ENCODE measurements around the gene DUSP11.

The DUSP11 gene

DNA sequence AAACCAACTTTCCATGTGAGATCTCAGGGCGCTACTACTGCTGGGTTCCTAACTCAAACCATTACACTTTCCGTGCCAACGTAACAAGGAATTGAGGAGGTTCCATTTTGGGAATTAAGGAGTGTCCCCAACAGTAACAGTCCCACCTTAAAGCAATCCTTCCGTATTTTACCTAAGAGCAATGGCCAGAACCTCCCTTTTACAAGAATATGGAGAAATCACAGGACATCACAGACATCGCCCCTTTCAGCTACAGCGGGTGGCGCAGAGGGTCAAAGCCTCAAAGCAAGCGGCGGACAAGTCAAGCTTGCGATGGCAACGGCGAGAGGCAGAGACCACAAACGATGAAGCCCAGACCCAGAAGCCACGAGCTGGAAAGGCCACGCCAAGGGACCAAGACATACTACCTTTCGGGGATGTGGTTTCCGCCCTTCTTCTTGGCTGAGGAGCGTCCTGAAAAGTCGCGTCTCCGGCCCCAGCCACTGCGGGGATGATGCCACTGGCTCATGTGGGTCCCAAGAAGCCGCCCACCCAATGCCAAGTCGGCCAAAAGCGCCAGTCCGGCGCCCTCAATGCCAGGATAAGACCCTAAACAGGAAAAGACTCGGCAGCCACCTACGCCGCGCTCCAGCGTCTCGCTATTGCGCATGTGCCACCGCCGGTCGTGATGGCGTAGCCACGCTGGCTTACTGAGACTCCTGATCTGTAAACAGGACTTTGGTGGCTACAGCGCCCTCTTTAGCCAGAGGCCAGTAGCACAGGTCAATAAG lies at the start of gene DUSP11:
Gene DUSP11, minus strand, starts transcription at position 637 of the 770 bp plus-strand sequence. Its CDS starts 129 bp downstream, at position 508.
- Mint-ChIP-seq H3K27me3 (peaks cover 5 to 6% of the 10 kb centered on the region in 2 donors), H3K27ac (peak within 1 kb of the TSS; percentile 96), H3K9me3 (no peaks in the 10 kb centered on the region), H3K4me1 (peaks cover 5 to 19% of the 10 kb centered on the region in 2 donors), H3K36me3 (peaks cover 8 to 11% of the 10 kb centered on the region in 2 donors), H3K4me3 (peak within 1 kb of the TSS; percentile 95 to 96)
- ATAC-seq (replicated peaks) (peak; percentile 99), DNase-seq (peak; percentile 95)

DNA sequence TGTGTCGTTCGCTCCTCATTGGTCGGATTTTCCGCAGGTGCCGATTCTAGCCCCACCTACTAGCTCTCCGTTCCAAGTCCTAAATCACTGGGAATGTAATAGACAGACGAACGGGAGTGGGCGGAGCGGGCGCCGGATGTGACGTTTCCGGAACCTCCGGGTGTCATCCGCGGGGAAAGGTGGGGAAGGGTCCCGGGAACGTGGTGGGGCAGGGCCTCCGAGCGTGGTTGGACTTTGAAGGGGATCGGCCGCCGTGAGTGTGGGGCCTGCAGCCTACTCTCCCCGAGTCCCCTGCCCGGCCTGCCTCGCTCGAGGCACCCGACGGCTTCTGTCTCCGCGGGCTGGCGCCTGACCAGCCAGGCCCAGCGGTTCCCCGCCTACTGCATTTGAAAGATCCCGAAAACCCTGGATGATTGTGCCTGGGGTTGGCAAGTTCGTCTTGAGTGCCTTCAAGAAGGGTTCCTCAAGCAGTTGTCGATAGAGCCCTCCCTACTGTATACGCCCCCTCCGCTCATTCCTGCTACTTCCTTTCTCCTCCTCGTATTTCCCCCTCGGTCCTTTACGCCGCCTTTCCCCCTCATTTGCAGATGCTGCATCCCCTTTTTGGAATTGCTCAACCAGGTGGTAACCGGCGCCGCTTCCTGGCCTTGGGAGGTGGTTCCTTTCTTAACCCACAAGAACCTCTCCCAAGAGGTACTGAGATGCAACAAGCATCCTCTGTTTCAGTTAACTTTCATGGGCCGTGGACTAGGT lies 49.1 kb upstream of the DUSP11 start, which contains the start of gene STAMBP:
Gene STAMBP, plus strand, starts transcription at position 144 of the 753 bp plus-strand sequence. CDS start 1,896 bp downstream, outside the sequence.
- ATAC-seq (replicated peaks) (peak; percentile 93 to 94), DNase-seq (peak; percentile 86)
- peaks cover 26 to 37% of the 10 kb centered on the region in 2 donors for H3K4me1 Mint-ChIP-seq
- peaks cover 11 to 20% of the 10 kb centered on the region in 2 donors for H3K36me3 Mint-ChIP-seq
- no peaks in the 10 kb centered on the region for H3K27me3 Mint-ChIP-seq
- peak within 1 kb of the TSS; percentile 92 to 97 for H3K4me3 Mint-ChIP-seq
- H3K27ac Mint-ChIP-seq = peak within 1 kb of the TSS; percentile 99
- H3K9me3 Mint-ChIP-seq = peaks cover 0 to 5% of the 10 kb centered on the region in 2 donors

DNA sequence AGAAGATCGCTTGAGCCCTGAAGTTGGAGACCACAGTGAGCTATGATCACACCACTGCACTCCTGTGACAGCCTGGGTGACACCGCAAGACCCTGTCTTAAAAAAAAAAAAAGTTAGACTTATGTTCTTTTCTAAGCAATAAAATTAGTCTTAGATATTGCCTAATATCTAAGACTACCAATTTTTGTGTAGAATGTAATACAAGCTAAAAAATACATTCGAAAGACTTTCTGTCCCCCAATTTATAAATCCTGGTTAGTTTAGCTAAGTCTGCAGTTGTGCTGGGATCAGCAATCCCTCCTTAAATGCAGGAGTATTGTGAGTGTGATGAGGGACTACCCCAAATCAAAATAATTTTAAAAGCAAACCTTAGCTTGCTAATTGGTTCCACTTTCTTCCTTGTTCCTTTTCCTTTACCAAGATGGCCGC lies 48.5 kb upstream of the DUSP11 start:
- no peak for ATAC-seq (replicated peaks)
- Mint-ChIP-seq H3K27ac (peak overlapping the region; percentile 99), H3K36me3 (peaks cover 11 to 16% of the 10 kb centered on the region in 2 donors), H3K27me3 (no peaks in the 10 kb centered on the region), H3K4me1 (peaks cover 26 to 37% of the 10 kb centered on the region in 2 donors), H3K4me3 (peak overlapping the region; percentile 92 to 97), H3K9me3 (peaks cover 0 to 5% of the 10 kb centered on the region in 2 donors)
- DNase-seq = no peak

DNA sequence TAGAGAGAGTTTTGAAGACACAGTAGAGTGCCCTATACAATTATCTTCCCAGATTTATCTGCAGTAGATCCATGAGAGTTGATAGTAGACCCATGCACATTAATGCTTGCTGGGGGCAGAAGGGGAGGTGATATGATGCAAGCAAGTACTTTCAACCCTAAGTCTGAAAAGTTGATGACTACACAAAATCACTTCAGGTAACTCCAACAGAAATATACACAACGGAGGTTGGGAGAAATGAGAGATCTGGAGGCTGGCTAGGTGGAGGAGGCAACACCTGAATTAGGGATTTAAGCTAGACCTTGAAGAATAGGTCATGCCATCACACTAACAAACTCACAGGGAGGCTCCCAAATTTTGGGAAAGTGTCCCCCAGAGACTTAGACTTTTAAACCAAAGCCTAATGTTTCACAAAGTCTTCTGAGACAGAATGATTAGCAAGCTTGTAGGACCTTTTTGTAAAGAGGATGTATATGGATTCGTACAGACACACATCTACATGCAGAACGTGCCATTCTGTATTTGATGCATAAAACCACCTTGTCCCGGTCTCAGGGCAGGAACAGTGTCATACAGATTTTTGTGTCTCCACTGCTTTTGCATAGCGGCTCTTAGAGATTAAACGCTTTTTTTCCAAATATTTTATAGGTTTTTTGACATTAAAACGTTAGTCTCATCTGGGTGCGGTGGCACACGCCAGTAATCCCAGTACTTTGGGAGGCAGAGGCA lies 47.9 kb upstream of the DUSP11 start:
- peak overlapping the region; percentile 61 to 92 for H3K4me3 Mint-ChIP-seq
- no peak overlapping the region for H3K27ac Mint-ChIP-seq
- no peak for DNase-seq
- no peaks in the 10 kb centered on the region for H3K27me3 Mint-ChIP-seq
- H3K36me3 Mint-ChIP-seq = peaks cover 10 to 15% of the 10 kb centered on the region in 2 donors
- H3K4me1 Mint-ChIP-seq = peaks cover 28 to 40% of the 10 kb centered on the region in 2 donors
- ATAC-seq (replicated peaks) = no peak
- H3K9me3 Mint-ChIP-seq = peaks cover 0 to 4% of the 10 kb centered on the region in 2 donors

DNA sequence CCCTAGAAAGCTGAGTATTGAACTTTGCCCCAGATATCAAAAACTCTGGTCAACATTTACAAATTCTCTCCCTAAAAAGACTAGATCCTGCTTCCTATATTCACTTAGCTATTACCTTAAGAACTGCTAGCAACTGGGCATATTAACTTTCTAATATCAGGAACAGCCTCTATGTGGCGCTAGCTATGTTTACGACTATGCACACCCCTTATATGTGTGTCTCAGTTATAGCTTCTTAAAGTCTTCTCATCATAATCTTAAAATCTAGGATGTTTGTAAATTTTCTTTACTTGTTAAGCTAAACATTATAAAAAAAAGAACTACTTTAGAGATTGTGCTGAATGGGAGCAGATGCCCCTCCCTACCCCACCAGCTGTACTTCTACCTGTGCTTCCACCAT lies 47.1 kb upstream of the DUSP11 start:
- Mint-ChIP-seq H3K4me3 (no peak overlapping the region), H3K9me3 (no peaks in the 10 kb centered on the region), H3K4me1 (peaks cover 28 to 42% of the 10 kb centered on the region in 2 donors), H3K27ac (no peak overlapping the region), H3K36me3 (peaks cover 2 to 7% of the 10 kb centered on the region in 2 donors), H3K27me3 (no peaks in the 10 kb centered on the region)
- DNase-seq = no peak
- ATAC-seq (replicated peaks) = no peak

DNA sequence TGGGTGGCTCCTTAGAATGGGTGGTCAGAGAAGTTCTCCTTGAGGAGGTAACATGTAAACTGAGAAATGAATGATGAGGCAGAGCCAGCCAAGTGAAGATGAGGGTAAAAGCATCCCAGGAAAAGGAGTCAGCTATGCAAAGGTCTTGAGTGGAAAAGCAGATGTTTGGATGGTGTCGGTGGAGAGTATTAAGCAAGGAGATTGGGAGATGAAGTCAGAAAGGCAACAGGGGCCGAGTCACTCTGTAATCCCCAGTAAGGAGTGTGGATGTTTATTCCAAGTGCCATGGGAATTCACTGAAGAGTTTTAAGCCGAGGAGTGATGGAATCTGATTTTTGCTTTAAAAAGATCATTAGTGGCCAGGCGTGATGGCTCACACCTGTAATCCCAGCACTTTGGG lies 45.5 kb upstream of the DUSP11 start:
- no peaks in the 10 kb centered on the region for H3K27me3 Mint-ChIP-seq
- no peaks in the 10 kb centered on the region for H3K9me3 Mint-ChIP-seq
- peaks cover 41 to 51% of the 10 kb centered on the region in 2 donors for H3K4me1 Mint-ChIP-seq
- ATAC-seq (replicated peaks) = no peak
- H3K27ac Mint-ChIP-seq = no peak overlapping the region
- peaks cover 0 to 1% of the 10 kb centered on the region in 2 donors for H3K36me3 Mint-ChIP-seq
- H3K4me3 Mint-ChIP-seq = no peak overlapping the region
- no peak for DNase-seq

DNA sequence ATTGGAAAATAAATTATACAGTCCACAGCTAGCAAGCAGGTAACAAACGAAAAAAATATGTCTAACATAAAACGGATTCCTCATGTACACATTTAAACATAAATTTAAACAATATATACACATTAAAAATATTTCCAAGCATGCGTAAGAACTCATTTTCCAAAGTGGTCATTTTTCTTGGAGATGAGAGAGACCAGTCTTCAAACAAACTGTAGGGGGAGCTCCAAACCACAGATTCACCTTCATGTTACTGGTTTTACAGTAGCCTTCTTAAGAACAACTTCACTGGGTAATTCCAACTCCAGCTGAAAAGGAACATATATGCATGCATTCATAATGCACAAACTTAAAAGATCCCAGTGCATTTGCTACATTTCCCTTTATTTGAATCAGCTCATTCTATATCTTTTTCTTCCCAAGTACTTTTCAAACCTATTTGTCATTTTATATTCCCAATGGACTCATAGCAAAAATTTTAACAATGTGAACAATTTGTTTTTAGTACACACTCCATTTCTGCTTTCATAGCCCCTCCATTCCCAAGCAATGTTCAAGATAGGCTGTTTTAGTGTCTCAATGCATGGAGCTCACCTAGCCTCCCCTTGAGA lies 44.1 kb upstream of the DUSP11 start:
- H3K9me3 Mint-ChIP-seq = no peaks in the 10 kb centered on the region

DNA sequence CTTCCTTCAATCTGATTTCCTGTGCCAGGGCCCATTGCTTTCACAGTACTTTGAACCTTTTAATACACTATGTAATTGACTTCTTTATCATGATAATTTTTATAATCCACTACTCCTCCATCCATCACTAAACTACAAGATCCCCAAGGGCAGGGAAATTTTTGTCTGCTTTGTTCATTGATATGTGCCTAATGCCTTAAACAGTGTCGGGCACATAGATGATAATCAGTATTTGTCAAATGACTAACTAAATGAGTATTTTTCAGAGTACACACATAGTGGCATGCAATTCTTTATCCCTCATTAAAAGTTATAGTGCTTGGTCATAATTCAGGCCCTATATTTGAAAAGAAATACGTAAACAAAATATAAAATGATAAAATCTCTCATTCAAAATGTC lies 43.5 kb upstream of the DUSP11 start:
- no peak overlapping the region for H3K27ac Mint-ChIP-seq
- H3K4me1 Mint-ChIP-seq = peaks cover 27 to 39% of the 10 kb centered on the region in 2 donors
- no peak for DNase-seq
- H3K36me3 Mint-ChIP-seq = no peaks in the 10 kb centered on the region
- H3K9me3 Mint-ChIP-seq = no peaks in the 10 kb centered on the region
- H3K4me3 Mint-ChIP-seq = no peak overlapping the region
- H3K27me3 Mint-ChIP-seq = no peaks in the 10 kb centered on the region
- no peak for ATAC-seq (replicated peaks)

More for the DNA sequence above, 44.1 kb upstream of the DUSP11 start:
- Mint-ChIP-seq H3K27me3 (no peaks in the 10 kb centered on the region), H3K4me1 (peaks cover 31 to 39% of the 10 kb centered on the region in 2 donors), H3K36me3 (peaks cover 0 to 1% of the 10 kb centered on the region in 2 donors), H3K4me3 (no peak overlapping the region), H3K27ac (no peak overlapping the region)
- DNase-seq (no peak), ATAC-seq (replicated peaks) (no peak)

DNA sequence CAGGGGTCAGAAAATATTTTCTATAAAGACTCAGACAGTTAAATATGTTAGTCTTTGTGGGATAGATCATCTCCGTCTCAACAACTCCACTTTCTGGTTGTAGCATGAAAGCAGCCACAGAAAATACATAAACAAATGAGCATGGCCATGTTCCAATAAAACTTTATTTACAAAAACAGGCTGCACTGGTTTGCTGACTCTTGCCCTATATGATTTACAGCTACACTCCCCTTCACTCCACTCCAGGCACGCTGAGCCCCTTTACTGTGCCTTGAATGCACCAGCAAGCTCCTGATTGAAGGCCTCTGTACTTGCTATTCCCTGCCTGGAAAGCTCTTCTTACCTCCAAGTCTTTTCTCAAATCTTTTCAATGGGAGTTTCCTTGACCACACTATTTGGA lies 43.1 kb upstream of the DUSP11 start:
- Mint-ChIP-seq H3K4me3 (no peak overlapping the region), H3K27ac (peak overlapping the region; percentile 68), H3K9me3 (no peaks in the 10 kb centered on the region), H3K27me3 (no peaks in the 10 kb centered on the region), H3K36me3 (no peaks in the 10 kb centered on the region), H3K4me1 (peaks cover 27 to 39% of the 10 kb centered on the region in 2 donors)
- DNase-seq = no peak
- ATAC-seq (replicated peaks) = no peak

DNA sequence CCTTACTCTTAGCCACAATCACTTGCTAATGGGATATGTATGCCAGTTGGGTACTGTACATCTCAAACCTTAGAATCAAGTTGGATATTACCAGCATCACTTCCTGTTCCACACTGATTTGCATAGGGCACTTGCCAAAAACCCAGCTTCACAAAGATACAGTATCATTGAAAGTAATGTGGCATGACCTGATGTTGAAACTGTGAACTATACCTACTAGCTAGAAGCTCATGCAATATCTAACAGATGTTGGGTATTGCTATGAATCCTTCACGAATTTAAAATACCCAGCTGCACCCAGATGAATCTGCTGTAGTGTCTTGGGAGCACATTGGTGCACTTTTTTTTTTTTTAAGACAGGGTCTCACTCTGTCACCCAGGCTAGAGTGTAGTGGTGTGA lies 42.4 kb upstream of the DUSP11 start:
- Mint-ChIP-seq H3K9me3 (no peaks in the 10 kb centered on the region), H3K36me3 (no peaks in the 10 kb centered on the region), H3K27ac (peak overlapping the region; percentile 68), H3K4me3 (no peak overlapping the region), H3K27me3 (peaks cover 0 to 4% of the 10 kb centered on the region in 2 donors), H3K4me1 (peaks cover 23 to 33% of the 10 kb centered on the region in 2 donors)
- DNase-seq (peak; percentile 20), ATAC-seq (replicated peaks) (peak; percentile 77 to 82)

DNA sequence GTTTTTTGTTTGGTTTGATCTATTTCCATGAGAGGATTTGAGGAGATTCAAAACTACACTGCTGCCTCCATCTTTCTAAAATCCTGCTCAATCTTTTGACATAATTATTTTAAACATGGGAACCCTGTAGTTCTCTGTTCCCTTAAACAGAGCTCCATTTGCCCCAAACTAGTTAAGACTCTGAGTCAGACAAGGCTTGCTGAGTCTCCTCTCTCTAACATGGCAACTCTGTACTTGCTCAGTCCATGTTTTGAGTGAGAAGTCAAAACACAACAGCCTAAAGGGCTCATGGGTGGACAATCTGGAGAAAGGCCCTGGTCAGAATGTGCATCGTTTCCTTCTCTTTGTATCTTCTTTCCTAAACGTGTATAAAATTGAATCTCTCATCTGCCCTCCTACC lies 41.8 kb upstream of the DUSP11 start:
- H3K27ac Mint-ChIP-seq = peak overlapping the region; percentile 95
- DNase-seq = no peak
- no peaks in the 10 kb centered on the region for H3K36me3 Mint-ChIP-seq
- H3K4me1 Mint-ChIP-seq = peaks cover 23 to 32% of the 10 kb centered on the region in 2 donors
- H3K27me3 Mint-ChIP-seq = peaks cover 2 to 10% of the 10 kb centered on the region in 2 donors
- no peak overlapping the region for H3K4me3 Mint-ChIP-seq
- peak; percentile 26 to 29 for ATAC-seq (replicated peaks)
- H3K9me3 Mint-ChIP-seq = no peaks in the 10 kb centered on the region

DNA sequence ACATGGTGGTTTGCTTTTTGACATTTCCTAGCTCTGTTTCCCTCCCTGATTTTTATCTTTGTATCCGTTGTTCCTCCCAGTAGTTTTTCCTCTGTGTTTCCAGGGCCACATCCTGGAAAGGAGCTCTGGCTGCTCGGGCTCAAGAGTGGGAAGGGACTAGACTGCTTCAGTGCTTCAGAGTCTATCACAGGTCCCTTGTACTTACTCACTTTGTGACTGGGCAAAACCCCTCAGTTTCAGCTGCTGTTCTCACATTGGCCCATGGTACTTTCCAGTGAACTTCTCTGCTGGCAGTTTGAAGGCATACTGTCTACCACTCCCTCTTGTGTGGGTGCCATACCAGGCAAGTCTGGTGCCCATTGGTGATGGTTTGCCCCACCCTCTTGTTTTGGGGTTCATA lies 41.3 kb upstream of the DUSP11 start:
- peak; percentile 42 for DNase-seq
- Mint-ChIP-seq H3K36me3 (no peaks in the 10 kb centered on the region), H3K9me3 (no peaks in the 10 kb centered on the region), H3K27ac (peak overlapping the region; percentile 95), H3K4me1 (peaks cover 23 to 32% of the 10 kb centered on the region in 2 donors), H3K27me3 (peaks cover 6 to 14% of the 10 kb centered on the region in 2 donors), H3K4me3 (peak overlapping the region; percentile 47 to 51)
- peak; percentile 91 to 92 for ATAC-seq (replicated peaks)

DNA sequence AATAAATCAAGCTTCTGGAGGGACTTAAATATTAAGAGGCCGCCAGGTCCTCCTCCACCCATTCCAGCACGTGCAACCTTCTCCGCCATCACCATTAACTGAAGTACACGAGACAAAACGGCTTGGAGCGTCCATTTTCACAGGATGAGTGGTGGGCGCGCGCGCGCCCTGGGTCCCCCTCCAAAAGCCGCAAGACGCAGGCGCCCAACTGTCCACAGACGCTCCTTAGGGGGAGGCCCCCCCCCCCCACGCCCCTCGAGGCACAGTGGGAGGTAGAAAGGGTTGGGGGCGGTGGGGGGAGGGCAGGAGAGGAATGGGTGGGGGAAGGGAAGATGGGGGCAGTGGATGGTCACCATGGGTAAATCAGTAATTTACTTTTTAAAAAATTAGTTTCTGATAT lies 38.4 kb upstream of the DUSP11 start:
- Mint-ChIP-seq H3K27ac (no peak overlapping the region), H3K27me3 (peaks cover 15 to 33% of the 10 kb centered on the region in 2 donors), H3K36me3 (no peaks in the 10 kb centered on the region), H3K9me3 (no peaks in the 10 kb centered on the region), H3K4me1 (peaks cover 19 to 25% of the 10 kb centered on the region in 2 donors), H3K4me3 (no peak overlapping the region)
- ATAC-seq (replicated peaks) (no peak), DNase-seq (no peak)
